Activated naive CD8-positive, alpha-beta T cell treated with anti-CD3 and anti-CD28 coated beads for 36 hours (primary cell): ENCODE data around the gene SPDYE9. TPM values are rescaled to one million over a fixed set of nuclear protein-coding genes. Genes with fewer than 3 reads are reported as not detected.
"Not testable (repeated sequence)": the region's sequence is repeated elsewhere in the genome, so short reads cannot be mapped to it uniquely, and the experiment has no call there.

Experiments used
- DNase-seq: peaks from one replicate; pipeline ENCODE4 v3.0.0; 2021
- H3K27ac Mint-ChIP-seq: one replicate; pipeline ENCODE4 v1.8.0; 2022; ENCODE audit warnings: mild to moderate bottlenecking, moderate library complexity, mixed read lengths
- H3K27me3 Mint-ChIP-seq: one replicate; pipeline ENCODE4 v1.8.0; 2022; ENCODE audit warnings: mild to moderate bottlenecking, mixed read lengths
- H3K36me3 Mint-ChIP-seq: one replicate; pipeline ENCODE4 v1.8.0; 2021; ENCODE audit warnings: mild to moderate bottlenecking, mixed read lengths
- H3K4me1 Mint-ChIP-seq: one replicate; pipeline ENCODE4 v1.8.0; 2021; ENCODE audit warnings: mixed read lengths
- H3K4me3 Mint-ChIP-seq: one replicate; pipeline ENCODE4 v1.8.0; 2022; ENCODE audit warnings: mild to moderate bottlenecking, moderate library complexity, mixed read lengths
- H3K9me3 Mint-ChIP-seq: one replicate; pipeline ENCODE4 v1.8.0; 2022; ENCODE audit warnings: mixed read lengths
- total RNA-seq, 2 experiments: library from RNA; stranded (reverse); gene quantifications; one replicate each; pipeline ENCODE4 v1.2.3, GENCODE V29; 2021

Gene SPDYE9
- total RNA-seq: not detected

GRCh38 chr7:73085938-73086337, at the start of gene SPDYE9:
Gene SPDYE9 (minus strand): TSS chr7:73086038. CDS start chr7:73084238, 1,800 bp downstream.
- H3K36me3 Mint-ChIP-seq, H3K9me3 Mint-ChIP-seq, DNase-seq, H3K27ac Mint-ChIP-seq, H3K27me3 Mint-ChIP-seq, H3K4me1 Mint-ChIP-seq, H3K4me3 Mint-ChIP-seq: not testable (repeated sequence)

GRCh38 chr7:73134866-73135265, 49.0 kb upstream of the SPDYE9 start:
- not testable (repeated sequence) for H3K36me3 Mint-ChIP-seq, H3K27me3 Mint-ChIP-seq, H3K4me1 Mint-ChIP-seq, DNase-seq, H3K4me3 Mint-ChIP-seq, H3K9me3 Mint-ChIP-seq, H3K27ac Mint-ChIP-seq

DNA sequence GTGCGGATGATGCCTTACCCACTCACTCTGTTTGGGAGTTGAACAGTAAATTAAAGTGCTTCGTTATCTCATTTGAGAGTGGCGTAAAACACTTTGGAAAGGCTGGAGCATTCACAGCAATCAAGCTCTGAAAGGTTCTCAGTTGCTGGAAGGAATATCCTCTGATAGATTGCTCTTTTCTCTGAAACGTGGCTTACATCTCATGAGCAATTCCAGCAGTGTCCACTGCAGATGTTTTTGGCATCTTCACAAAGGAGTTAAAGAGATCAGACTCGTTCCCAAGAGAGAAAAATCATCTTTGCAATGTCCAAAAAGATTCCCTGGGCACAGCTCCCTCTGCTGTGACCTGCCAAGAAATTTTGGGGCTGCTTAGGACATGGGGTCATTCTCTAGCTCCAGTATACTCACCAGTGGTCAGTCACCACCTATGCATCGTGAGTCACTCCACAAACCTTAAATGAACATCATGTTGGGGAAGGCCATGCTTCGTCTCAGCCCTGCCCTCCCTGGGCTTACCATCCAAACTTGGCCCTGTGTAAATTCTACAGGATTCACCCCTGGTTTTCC, 46.9 kb upstream of the SPDYE9 start:
- H3K36me3 Mint-ChIP-seq, H3K4me1 Mint-ChIP-seq, H3K27me3 Mint-ChIP-seq, H3K4me3 Mint-ChIP-seq, H3K9me3 Mint-ChIP-seq, DNase-seq, H3K27ac Mint-ChIP-seq: not testable (repeated sequence)

DNA sequence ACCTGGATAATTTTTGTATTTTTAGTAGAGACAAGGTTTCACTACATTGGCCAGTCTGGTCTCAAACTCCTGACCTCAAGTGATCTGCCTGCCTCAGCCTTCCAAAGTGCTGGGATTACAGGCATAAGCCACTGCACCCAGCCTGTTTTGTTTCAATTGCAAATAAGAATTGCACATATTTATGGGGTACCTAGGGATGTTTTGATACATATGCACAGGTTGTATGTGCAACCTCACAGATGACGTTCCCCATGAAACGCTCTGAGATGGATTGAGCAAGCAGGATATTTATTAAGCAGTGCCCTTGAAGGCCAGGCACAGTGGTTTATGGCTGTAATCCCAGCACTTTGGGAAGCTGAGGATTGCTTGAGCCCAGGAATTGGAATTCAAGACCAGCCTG, 44.8 kb upstream of the SPDYE9 start:
- not testable (repeated sequence) for H3K4me1 Mint-ChIP-seq, H3K4me3 Mint-ChIP-seq, H3K36me3 Mint-ChIP-seq, H3K27ac Mint-ChIP-seq, H3K27me3 Mint-ChIP-seq, DNase-seq, H3K9me3 Mint-ChIP-seq

DNA sequence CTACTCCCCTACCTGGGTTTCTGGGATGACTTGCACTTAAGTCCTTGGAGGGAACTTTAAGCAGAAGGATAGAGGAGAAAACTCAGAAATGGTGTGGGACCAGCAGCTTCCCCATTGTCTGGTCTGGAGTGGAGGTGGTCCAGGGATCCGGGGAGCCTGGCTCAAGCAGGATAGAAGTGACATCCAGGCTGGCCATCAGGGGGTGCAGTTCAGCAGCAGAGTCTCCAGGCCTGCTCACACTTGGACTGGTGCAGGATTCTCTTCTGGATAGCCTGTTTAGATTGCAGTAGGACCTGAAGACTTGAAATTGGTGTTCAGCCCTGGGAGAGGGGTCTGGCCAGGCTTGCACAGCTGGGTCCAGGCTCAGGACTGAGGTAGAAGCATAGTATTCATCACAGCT, 38.3 kb upstream of the SPDYE9 start:
- H3K27me3 Mint-ChIP-seq, H3K4me3 Mint-ChIP-seq, H3K27ac Mint-ChIP-seq, H3K36me3 Mint-ChIP-seq, DNase-seq, H3K4me1 Mint-ChIP-seq, H3K9me3 Mint-ChIP-seq: not testable (repeated sequence)

- not testable (repeated sequence) for DNase-seq, H3K36me3 Mint-ChIP-seq, H3K4me1 Mint-ChIP-seq, H3K27ac Mint-ChIP-seq, H3K4me3 Mint-ChIP-seq, H3K9me3 Mint-ChIP-seq, H3K27me3 Mint-ChIP-seq
Observed at GRCh38 chr7:73122778-73123447, 37.1 kb upstream of the SPDYE9 start.

GRCh38 chr7:73118155-73118554, 32.3 kb upstream of the SPDYE9 start:
- not testable (repeated sequence) for H3K36me3 Mint-ChIP-seq, H3K4me3 Mint-ChIP-seq, DNase-seq, H3K27ac Mint-ChIP-seq, H3K27me3 Mint-ChIP-seq, H3K4me1 Mint-ChIP-seq, H3K9me3 Mint-ChIP-seq

DNA sequence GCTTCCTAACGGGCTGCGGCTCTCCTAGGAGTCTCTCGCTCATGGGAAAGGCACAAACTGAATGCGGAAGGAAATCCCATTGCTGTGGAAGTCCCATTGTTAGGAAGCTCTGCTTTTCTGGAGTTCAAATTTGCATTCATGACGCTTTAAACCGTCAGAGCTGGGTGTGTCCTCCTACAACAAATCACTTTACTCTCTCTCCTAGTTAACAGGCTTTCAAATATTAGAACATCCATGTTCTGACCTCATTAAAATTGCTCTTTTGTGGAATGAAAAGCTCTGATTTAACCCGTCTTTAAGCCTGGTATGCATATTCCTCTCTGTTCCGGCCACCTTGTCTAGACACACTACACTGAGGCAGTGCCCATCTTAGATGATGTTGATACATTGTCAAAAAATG, 28.0 kb downstream of the SPDYE9 start, which contains the start of gene SPDYE11:
TSS of gene SPDYE11 (minus strand) at position 101 of the 400 bp plus-strand sequence. CDS start 1,800 bp downstream, outside the sequence.
- H3K4me1 Mint-ChIP-seq, H3K9me3 Mint-ChIP-seq, H3K27ac Mint-ChIP-seq, H3K4me3 Mint-ChIP-seq, H3K27me3 Mint-ChIP-seq, H3K36me3 Mint-ChIP-seq, DNase-seq: not testable (repeated sequence)

DNA sequence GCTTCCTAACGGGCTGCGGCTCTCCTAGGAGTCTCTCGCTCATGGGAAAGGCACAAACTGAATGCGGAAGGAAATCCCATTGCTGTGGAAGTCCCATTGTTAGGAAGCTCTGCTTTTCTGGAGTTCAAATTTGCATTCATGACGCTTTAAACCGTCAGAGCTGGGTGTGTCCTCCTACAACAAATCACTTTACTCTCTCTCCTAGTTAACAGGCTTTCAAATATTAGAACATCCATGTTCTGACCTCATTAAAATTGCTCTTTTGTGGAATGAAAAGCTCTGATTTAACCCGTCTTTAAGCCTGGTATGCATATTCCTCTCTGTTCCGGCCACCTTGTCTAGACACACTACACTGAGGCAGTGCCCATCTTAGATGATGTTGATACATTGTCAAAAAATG, 56.2 kb downstream of the SPDYE9 start, which contains the start of gene SPDYE8:
TSS of gene SPDYE8 (minus strand) at position 101 of the 400 bp plus-strand sequence. CDS start 1,800 bp downstream, outside the sequence.
- H3K36me3 Mint-ChIP-seq, H3K4me1 Mint-ChIP-seq, H3K9me3 Mint-ChIP-seq, H3K27ac Mint-ChIP-seq, H3K27me3 Mint-ChIP-seq, DNase-seq, H3K4me3 Mint-ChIP-seq: not testable (repeated sequence)

Other genes starting within 250 kb of the SPDYE9 start
- gene POM121, start 160.9 kb downstream of the SPDYE9 start, total RNA-seq: 10 to 100 TPM; 82.5 to 86.6 TPM
- under 1 TPM in 1 of 2 experiments, not detected in 1; 0.35 TPM for gene TRIM74, start 116.6 kb downstream of the SPDYE9 start, total RNA-seq
- gene SPDYE8, start 56.3 kb downstream of the SPDYE9 start, total RNA-seq: not detected
- gene SPDYE11, start 28.1 kb downstream of the SPDYE9 start, total RNA-seq: not detected
- 10 to 100 TPM; 67.0 to 67.5 TPM for gene NSUN5, start 222.8 kb upstream of the SPDYE9 start, total RNA-seq
- gene TRIM50, start 242.0 kb upstream of the SPDYE9 start, total RNA-seq: not detected
- not detected for gene FKBP6, start 242.1 kb upstream of the SPDYE9 start, total RNA-seq